Middle frontal gyrus (tissue), 1 donor: ENCODE data around the gene CAST.

ENCODE experiments used
- DNase-seq: peaks from one replicate; pipeline ENCODE4 v3.0.0-alpha.2; 2015; ENCODE audit warnings: low spot score; ENCODE audit errors: extremely low spot score

The CAST gene

GRCh38 chr5:96641368-96642280 is 20.6 kb upstream of the CAST start:
- no peak for DNase-seq

GRCh38 chr5:96642281-96642640 is 19.9 kb upstream of the CAST start:
- DNase-seq: no peak

GRCh38 chr5:96645091-96645490 is 17.1 kb upstream of the CAST start:
- DNase-seq: no peak

GRCh38 chr5:96648023-96648422 is 14.2 kb upstream of the CAST start:
- DNase-seq: no peak

GRCh38 chr5:96648593-96648992 is 13.6 kb upstream of the CAST start:
- DNase-seq: no peak

- DNase-seq: no peak
These were observed 12.9 kb upstream of the CAST start for GRCh38 chr5:96649251-96649662.

GRCh38 chr5:96649681-96650540 is 12.3 kb upstream of the CAST start:
- DNase-seq: no peak

- DNase-seq: no peak
These were observed 11.1 kb upstream of the CAST start for GRCh38 chr5:96651047-96651446.

- DNase-seq: no peak
These were observed 10.0 kb upstream of the CAST start for GRCh38 chr5:96651948-96652753.

GRCh38 chr5:96652769-96653454 is 9.3 kb upstream of the CAST start:
- DNase-seq: no peak

GRCh38 chr5:96654209-96654608 is 8.0 kb upstream of the CAST start:
- DNase-seq: no peak

GRCh38 chr5:96655085-96655484 is 7.1 kb upstream of the CAST start:
- no peak for DNase-seq

GRCh38 chr5:96655506-96655905 is 6.7 kb upstream of the CAST start:
- DNase-seq: no peak

GRCh38 chr5:96657068-96657467 is 5.1 kb upstream of the CAST start:
- DNase-seq: no peak

GRCh38 chr5:96658272-96658671 is 3.9 kb upstream of the CAST start:
- DNase-seq: no peak

GRCh38 chr5:96659170-96659569 is 3.0 kb upstream of the CAST start:
- no peak for DNase-seq

- no peak for DNase-seq
These were observed 963 bp upstream of the CAST start for GRCh38 chr5:96660971-96661854.

- peak; percentile 71 for DNase-seq
These were observed 746 bp downstream of the CAST start for GRCh38 chr5:96662725-96663518.

- no peak for DNase-seq
These were observed 1.4 kb downstream of the CAST start for GRCh38 chr5:96663608-96664007.
